Breast epithelium (tissue), 4 donors: Measurements from ENCODE around the gene NME7. TPM values are rescaled to one million over a fixed set of nuclear protein-coding genes. Genes with fewer than 3 reads are reported as not detected.

Experiments used
- DNase-seq, 2 donors: peaks; one replicate each; pipeline ENCODE4 v3.0.0-alpha.2; 2019; ENCODE audit warnings: low spot score in 2 of 2
- H3K27ac ChIP-seq, 2 donors: fragments of 200-600 bp; sonication (generic) in 1 of 2; one replicate each; pipeline ENCODE4 v1.5.1; 2016 to 2019; ENCODE audit warnings: mild to moderate bottlenecking in 1 of 2
- H3K27me3 ChIP-seq, 2 donors: fragments of 200-600 bp; sonication (generic) in 1 of 2; one replicate each; pipeline versions ENCODE4 v1.5.1 to v1.6.0; 2017 to 2019; ENCODE audit warnings: control low read depth in 1 of 2, mild to moderate bottlenecking in 1 of 2
- H3K36me3 ChIP-seq: fragments of 200-600 bp; one replicate; pipeline ENCODE4 v1.5.1; 2019
- H3K4me1 ChIP-seq, 2 donors: fragments of 200-600 bp; sonication (generic); one replicate each; pipeline ENCODE4 v1.5.1; 2016 to 2019; ENCODE audit warnings: control low read depth in 1 of 2
- H3K4me3 ChIP-seq, 3 donors: fragments of 200-600 bp; sonication (generic); 1 replicate in 2 of 3; 2 replicates in 1 of 3; pipeline ENCODE4 v1.5.1; 2016 to 2019; ENCODE audit warnings: mild to moderate bottlenecking in 3 of 3, moderate library complexity in 2 of 3
- H3K9me3 ChIP-seq, 2 donors: fragments of 200-600 bp; sonication (generic) in 1 of 2; one replicate each; pipeline ENCODE4 v1.5.1; 2016 to 2019; ENCODE audit warnings: control low read depth in 1 of 2
- POLR2A ChIP-seq: fragments of 450-650 bp; IDR thresholded peaks from one replicate; pipeline ENCODE4 v1.6.1; 2016; ENCODE audit warnings: antibody characterized with exemption, mild to moderate bottlenecking, moderate library complexity
- POLR2AphosphoS5 ChIP-seq, 3 donors: sonication (generic); formaldehyde crosslinking; IDR thresholded peaks; one replicate each; pipeline ENCODE4 v1.6.1; 2017; ENCODE audit warnings: antibody characterized with exemption in 3 of 3
- intact Hi-C: fragments of 100-400 bp; cut with DNase I; formaldehyde crosslinking; loops from one replicate; pipeline ENCODE4 v1.15.1; 2023; ENCODE audit warnings: low total_unique reads
- total RNA-seq, 3 donors: library from RNA; depleted of rRNA; stranded (reverse); fragments of >200 nt; gene quantifications; one replicate each; pipeline ENCODE4 v1.1.0, GENCODE V29; 2016
- TF ChIP-seq, protein P1 (sequence below), 3 donors: fragments of 450-650 bp; IDR thresholded peaks; one replicate each; pipeline ENCODE4 v1.5.1; 2016 to 2017; ENCODE audit warnings: antibody characterized with exemption in 3 of 3, mild to moderate bottlenecking in 3 of 3, moderate library complexity in 3 of 3

Gene NME7
- total RNA-seq, 3 donors from 2014 or later, result 13.0 to 22.8 (median 16.7) TPM

DNA sequence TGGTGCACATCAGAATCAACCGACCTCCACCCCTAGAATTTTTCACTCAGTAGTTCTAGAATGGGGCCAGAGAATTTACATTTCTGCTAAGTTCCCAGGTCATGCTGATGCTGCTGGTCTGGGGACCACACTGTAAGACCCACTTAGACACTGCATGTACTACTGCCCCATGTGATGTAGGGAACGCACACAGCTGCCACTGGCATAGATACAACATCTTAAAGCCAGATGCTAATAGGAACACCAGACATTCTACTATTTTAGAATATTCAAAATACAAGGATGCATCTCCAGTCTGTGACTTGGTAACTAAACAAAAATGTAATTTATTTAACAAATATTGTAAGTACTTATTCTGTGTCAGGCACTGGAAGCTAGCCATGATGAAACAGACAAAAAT, 275.2 kb downstream of the NME7 start:
- TF ChIP-seq POLR2AphosphoS5 (IDR thresholded peaks at IDR 0.05), result no peak
- no peak for TF ChIP-seq POLR2A
- TF ChIP-seq, protein P1, sequence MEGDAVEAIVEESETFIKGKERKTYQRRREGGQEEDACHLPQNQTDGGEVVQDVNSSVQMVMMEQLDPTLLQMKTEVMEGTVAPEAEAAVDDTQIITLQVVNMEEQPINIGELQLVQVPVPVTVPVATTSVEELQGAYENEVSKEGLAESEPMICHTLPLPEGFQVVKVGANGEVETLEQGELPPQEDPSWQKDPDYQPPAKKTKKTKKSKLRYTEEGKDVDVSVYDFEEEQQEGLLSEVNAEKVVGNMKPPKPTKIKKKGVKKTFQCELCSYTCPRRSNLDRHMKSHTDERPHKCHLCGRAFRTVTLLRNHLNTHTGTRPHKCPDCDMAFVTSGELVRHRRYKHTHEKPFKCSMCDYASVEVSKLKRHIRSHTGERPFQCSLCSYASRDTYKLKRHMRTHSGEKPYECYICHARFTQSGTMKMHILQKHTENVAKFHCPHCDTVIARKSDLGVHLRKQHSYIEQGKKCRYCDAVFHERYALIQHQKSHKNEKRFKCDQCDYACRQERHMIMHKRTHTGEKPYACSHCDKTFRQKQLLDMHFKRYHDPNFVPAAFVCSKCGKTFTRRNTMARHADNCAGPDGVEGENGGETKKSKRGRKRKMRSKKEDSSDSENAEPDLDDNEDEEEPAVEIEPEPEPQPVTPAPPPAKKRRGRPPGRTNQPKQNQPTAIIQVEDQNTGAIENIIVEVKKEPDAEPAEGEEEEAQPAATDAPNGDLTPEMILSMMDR (IDR thresholded peaks at IDR 0.05), result no peak
- no peaks in the 10 kb centered on the region for H3K27me3 ChIP-seq
- DNase-seq, result no peak
- H3K36me3 ChIP-seq, result no peaks in the 10 kb centered on the region
- H3K4me1 ChIP-seq, result no peaks in the 10 kb centered on the region
- intact Hi-C loops, result no loop called here
- no peaks in the 10 kb centered on the region for H3K9me3 ChIP-seq
- H3K27ac ChIP-seq, result no peak overlapping the region
- no peak overlapping the region for H3K4me3 ChIP-seq

DNA sequence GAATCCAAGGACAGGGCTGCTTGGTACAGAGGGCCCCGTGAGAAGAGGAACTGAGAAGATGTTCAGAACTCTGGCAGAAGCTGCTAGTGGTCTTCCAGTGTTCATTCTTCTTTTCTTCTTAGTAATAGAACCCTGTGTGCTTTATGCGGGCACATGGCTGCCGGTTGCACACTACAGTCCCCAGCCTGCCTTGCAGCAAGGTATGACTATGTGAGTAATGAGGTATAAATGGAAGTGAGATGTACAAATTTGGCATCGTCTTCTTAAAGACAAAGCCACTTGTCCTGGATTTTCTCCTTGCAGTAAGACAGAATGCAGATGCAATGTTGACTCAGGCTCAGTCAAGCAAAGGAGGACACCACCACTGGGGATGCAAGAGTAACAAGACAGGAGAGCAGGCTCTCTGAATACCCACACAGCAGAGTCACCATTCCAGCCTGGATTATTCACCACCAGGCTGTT, 276.1 kb downstream of the NME7 start:
- TF ChIP-seq POLR2AphosphoS5 (IDR thresholded peaks at IDR 0.05) (no peak), POLR2A (no peak)
- TF ChIP-seq, protein P1 (IDR thresholded peaks at IDR 0.05), result no peak
- Histone ChIP-seq H3K27ac (no peak overlapping the region), H3K36me3 (no peaks in the 10 kb centered on the region), H3K4me1 (no peaks in the 10 kb centered on the region), H3K9me3 (no peaks in the 10 kb centered on the region), H3K27me3 (no peaks in the 10 kb centered on the region), H3K4me3 (no peak overlapping the region)
- no peak for DNase-seq
- intact Hi-C loops, result no loop called here

- Histone ChIP-seq H3K27me3 (no peaks in the 10 kb centered on the region), H3K4me3 (no peak overlapping the region), H3K4me1 (no peaks in the 10 kb centered on the region), H3K27ac (no peak overlapping the region), H3K9me3 (no peaks in the 10 kb centered on the region), H3K36me3 (no peaks in the 10 kb centered on the region)
- DNase-seq, result no peak
- TF ChIP-seq, protein P1 (IDR thresholded peaks at IDR 0.05), result no peak
- TF ChIP-seq POLR2AphosphoS5 (IDR thresholded peaks at IDR 0.05), result no peak
- no peak for TF ChIP-seq POLR2A
- intact Hi-C loops, result no loop called here
Observed at GRCh38 chr1:169090900-169091311, 276.7 kb downstream of the NME7 start.

DNA sequence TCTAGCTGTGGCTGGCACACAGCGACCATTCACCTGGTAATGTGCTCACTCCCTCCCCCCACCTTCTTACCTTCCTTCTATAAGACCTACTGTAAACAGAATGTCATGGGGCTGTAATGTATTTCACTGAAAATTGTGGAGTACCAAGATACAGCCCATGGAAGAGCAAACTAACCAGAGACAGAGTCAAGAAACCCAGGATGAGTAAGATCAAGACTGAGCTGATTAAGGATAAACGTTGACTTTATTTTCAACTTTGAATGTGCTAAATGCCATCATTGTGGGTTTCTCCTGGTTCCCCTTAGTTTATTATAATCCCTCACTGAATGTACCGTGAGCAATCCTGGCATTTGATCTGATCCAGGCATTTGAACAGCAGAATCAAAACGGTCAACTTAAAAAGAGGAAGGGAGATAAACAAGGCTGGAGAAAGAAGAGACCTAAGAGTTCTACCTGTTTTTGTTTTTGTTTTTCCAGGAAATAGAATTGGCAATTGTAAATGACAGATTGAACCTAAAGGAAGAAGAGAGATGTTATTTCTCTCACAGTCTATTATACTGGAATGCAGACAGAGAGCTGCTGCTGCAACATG, 277.2 kb downstream of the NME7 start:
- Histone ChIP-seq H3K27ac (no peak overlapping the region), H3K9me3 (no peaks in the 10 kb centered on the region), H3K4me3 (no peak overlapping the region), H3K4me1 (no peaks in the 10 kb centered on the region), H3K36me3 (no peaks in the 10 kb centered on the region), H3K27me3 (no peaks in the 10 kb centered on the region)
- intact Hi-C loops, result no loop called here
- no peak for DNase-seq
- no peak for TF ChIP-seq POLR2AphosphoS5 (IDR thresholded peaks at IDR 0.05)

- DNase-seq, result no peak
- Histone ChIP-seq H3K9me3 (no peaks in the 10 kb centered on the region), H3K27ac (no peak overlapping the region), H3K27me3 (no peaks in the 10 kb centered on the region), H3K4me1 (no peaks in the 10 kb centered on the region), H3K36me3 (no peaks in the 10 kb centered on the region), H3K4me3 (no peak overlapping the region)
- intact Hi-C loops, result no loop called here
- TF ChIP-seq, protein P1 (IDR thresholded peaks at IDR 0.05), result no peak
- no peak for TF ChIP-seq POLR2AphosphoS5 (IDR thresholded peaks at IDR 0.05)
- no peak for TF ChIP-seq POLR2A
Observed at GRCh38 chr1:169089776-169090175, 277.8 kb downstream of the NME7 start.
